CD4-positive, alpha-beta memory T cell (primary cell): ENCODE measurements around the gene FAM83C. TPM values are rescaled to one million over a fixed set of nuclear protein-coding genes. Genes with fewer than 3 reads are reported as not detected.

Source experiments
- CTCF ChIA-PET: fragments of 350-600 bp; sonication (Branson Sonifier 250); formaldehyde crosslinking; loops from one replicate; lab custom pipeline; 2021; ENCODE audit warnings: inconsistent platforms; ENCODE audit not compliant: partially characterized antibody; lab: Charles Lee
- POLR2A ChIA-PET: fragments of 350-600 bp; sonication (Branson Sonifier 250); formaldehyde crosslinking; loops from one replicate; lab custom pipeline; 2021; ENCODE audit not compliant: partially characterized antibody; lab: Charles Lee
- DNase-seq, 5 donors: peaks; one replicate each; pipeline versions ENCODE4 v3.0.0 to v3.0.0-alpha.2; 2020 to 2022; ENCODE audit warnings: mixed read lengths in 1 of 5
- H3K27ac ChIP-seq: one replicate; pipeline ENCODE4 v1.7.0; 2013; ENCODE audit warnings: low read depth, low read length
- H3K27me3 ChIP-seq: 2 replicates; pipeline ENCODE4 v1.7.0; 2013; ENCODE audit warnings: mild to moderate bottlenecking, low read length, moderate library complexity; ENCODE audit not compliant: insufficient read depth
- H3K36me3 ChIP-seq: 2 replicates; pipeline ENCODE4 v1.7.0; 2013; ENCODE audit warnings: mild to moderate bottlenecking, low read length, moderate library complexity; ENCODE audit not compliant: insufficient read depth
- H3K4me1 ChIP-seq: 2 replicates; pipeline ENCODE4 v1.7.0; 2013; ENCODE audit warnings: mild to moderate bottlenecking, low read length, moderate library complexity; ENCODE audit not compliant: insufficient read depth
- H3K4me3 ChIP-seq, 2 donors: one replicate each; pipeline ENCODE4 v1.7.0; 2013; ENCODE audit warnings: low read length in 2 of 2, mild to moderate bottlenecking in 1 of 2
- H3K9me3 ChIP-seq, 2 donors: one replicate each; pipeline ENCODE4 v1.7.0; 2013; ENCODE audit warnings: low read length in 2 of 2, control low read depth in 1 of 2; ENCODE audit not compliant: control insufficient read depth in 1 of 2
- H3K27ac Mint-ChIP-seq, 7 donors: one replicate each; pipeline ENCODE4 v1.8.0; 2020 to 2021; ENCODE audit warnings: mixed read lengths in 7 of 7, mild to moderate bottlenecking in 6 of 7, inconsistent platforms in 3 of 7, moderate library complexity in 3 of 7
- H3K27me3 Mint-ChIP-seq, 2 donors: one replicate each; pipeline ENCODE4 v1.8.0; 2020 to 2021; ENCODE audit warnings: mixed read lengths in 2 of 2
- H3K36me3 Mint-ChIP-seq, 2 donors: one replicate each; pipeline ENCODE4 v1.8.0; 2020 to 2021; ENCODE audit warnings: mixed read lengths in 2 of 2, inconsistent platforms in 1 of 2, mild to moderate bottlenecking in 1 of 2
- H3K4me1 Mint-ChIP-seq, 4 donors: one replicate each; pipeline ENCODE4 v1.8.0; 2020 to 2021; ENCODE audit warnings: mixed read lengths in 4 of 4, mild to moderate bottlenecking in 1 of 4
- H3K4me3 Mint-ChIP-seq, 8 donors: one replicate each; pipeline ENCODE4 v1.8.0; 2020 to 2021; ENCODE audit warnings: mixed read lengths in 8 of 8, mild to moderate bottlenecking in 7 of 8, moderate library complexity in 6 of 8, inconsistent platforms in 3 of 8
- H3K9me3 Mint-ChIP-seq, 8 donors: one replicate each; pipeline ENCODE4 v1.8.0; 2020 to 2021; ENCODE audit warnings: mixed read lengths in 8 of 8, mild to moderate bottlenecking in 5 of 8, inconsistent platforms in 3 of 8, moderate library complexity in 1 of 8
- intact Hi-C: fragments of 100-400 bp; cut with micrococcal nuclease; formaldehyde crosslinking; loops from one replicate; pipeline ENCODE4 v1.15.1; 2023
- polyA plus RNA-seq, 2 donors: library from polyadenylated mRNA; unstranded; fragments of 300-500 nt; fragmentation: Illumina TruSeq; gene quantifications; one replicate each; pipeline ENCODE4 v1.2.3, GENCODE V29; 2021
- total RNA-seq, 2 experiments: library from RNA; stranded (reverse); gene quantifications; one replicate each; pipeline ENCODE4 v1.2.3, GENCODE V29; 2021

FAM83C gene
- total and polyA plus RNA-seq, 4 experiments from 2014 or later: not detected

DNA sequence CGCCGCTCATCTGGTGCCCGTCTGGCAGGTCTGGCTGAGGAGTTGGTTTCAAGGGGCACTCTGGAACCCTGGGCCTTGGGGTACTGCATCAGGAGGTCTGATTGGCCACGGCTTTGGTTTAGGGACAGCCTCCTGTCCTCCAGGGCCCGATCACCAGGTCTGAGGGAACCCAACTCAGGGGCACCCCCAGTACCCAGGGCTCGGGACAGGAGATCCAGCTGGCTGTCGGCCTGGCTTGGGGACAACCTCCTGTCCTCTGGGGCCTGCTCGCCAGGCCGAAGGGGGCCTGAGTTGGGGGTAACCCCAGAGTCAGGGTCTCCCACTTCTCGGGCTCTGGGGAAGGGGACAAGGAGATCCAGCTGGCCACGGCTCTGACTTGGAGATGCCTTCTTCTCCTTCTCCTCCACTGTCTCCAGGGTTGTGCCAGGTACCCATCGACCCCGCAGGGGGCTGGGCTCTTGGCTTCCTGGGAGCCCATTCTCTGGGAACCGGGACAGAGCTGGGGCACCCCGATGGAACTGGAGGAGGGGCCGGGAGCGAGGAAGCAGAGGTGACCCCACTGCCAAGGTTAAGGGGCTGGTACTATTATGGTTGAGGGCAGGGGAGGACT, 5.2 kb downstream of the FAM83C start:
- Histone ChIP-seq H3K36me3 (no peaks in the 10 kb centered on the region), H3K27me3 (no peaks in the 10 kb centered on the region), H3K27ac (no peak overlapping the region), H3K9me3 (no peaks in the 10 kb centered on the region), H3K4me3 (no peak overlapping the region), H3K4me1 (peaks cover 18% of the 10 kb centered on the region)
- intact Hi-C loops: no loop called here
- H3K36me3 Mint-ChIP-seq: peaks cover 0 to 16% of the 10 kb centered on the region in 2 donors
- H3K9me3 Mint-ChIP-seq: no peaks in the 10 kb centered on the region
- H3K27ac Mint-ChIP-seq: peak overlapping the region in 1 of 7 donors; percentile 36
- H3K4me1 Mint-ChIP-seq: peaks cover 15 to 34% (median 27%) of the 10 kb centered on the region in 4 donors
- CTCF ChIA-PET: interaction anchor here (2.7 kb wide), 1 partner anchor 17 kb away, joined by 11 read pairs; no protein-coding TSS in a partner anchor
- H3K27me3 Mint-ChIP-seq: no peaks in the 10 kb centered on the region
- peak overlapping the region in 1 of 8 donors; percentile 20 for H3K4me3 Mint-ChIP-seq
- POLR2A ChIA-PET: interaction anchor here (2.8 kb wide), 1 partner anchor 9 kb away, joined by 9 read pairs; the partner anchor contains the start of gene MMP24OS
- no peak for DNase-seq

DNA sequence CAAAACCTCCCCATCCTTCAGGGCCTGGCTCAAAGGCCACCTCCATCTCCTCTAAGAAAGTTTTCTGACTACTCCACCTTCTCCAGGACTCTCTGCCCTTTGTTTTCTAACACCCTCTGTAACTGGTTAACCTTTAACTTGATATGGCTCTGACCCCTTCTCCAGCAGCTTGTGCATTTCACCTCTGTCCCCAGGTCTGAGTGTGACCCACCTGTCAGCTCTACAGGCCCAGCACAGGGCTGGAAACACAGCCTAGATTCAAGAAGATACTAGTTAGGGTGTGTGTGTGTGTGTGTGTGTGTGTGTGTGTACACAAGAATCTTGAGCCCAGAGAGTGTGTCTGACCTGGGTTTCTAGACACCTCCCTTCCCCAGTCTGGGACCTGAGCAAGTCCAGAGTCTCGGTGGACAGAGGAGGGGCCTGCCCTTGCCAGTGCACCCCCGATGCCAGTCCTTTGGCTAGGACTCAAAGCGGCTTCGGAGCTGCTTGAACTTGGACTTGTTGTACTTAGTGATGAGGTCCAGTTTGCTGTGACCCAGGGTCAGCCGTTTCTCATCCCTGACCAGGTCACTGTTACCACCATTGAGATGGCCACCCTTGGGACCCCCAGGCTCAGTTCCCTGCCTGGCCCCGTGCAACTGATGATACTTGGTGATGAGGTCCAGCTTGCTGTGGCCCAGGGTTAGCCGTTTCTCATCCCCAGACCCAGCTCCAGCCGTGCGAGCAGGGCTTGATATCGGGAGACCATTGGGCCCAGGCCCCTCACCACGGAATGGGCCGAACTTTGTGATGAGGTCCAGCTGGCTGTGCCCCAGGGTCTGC, 5.9 kb downstream of the FAM83C start:
- intact Hi-C loops: no loop called here
- H3K4me3 ChIP-seq: no peak overlapping the region
- peak overlapping the region; percentile 60 to 93 (median 89) for H3K4me3 Mint-ChIP-seq
- H3K27me3 ChIP-seq: no peaks in the 10 kb centered on the region
- ChIA-PET CTCF (no interaction called here), POLR2A (interaction anchor here (2.8 kb wide), 1 partner anchor 9 kb away, joined by 9 read pairs; the partner anchor contains the start of gene MMP24OS)
- DNase-seq: no peak
- peaks cover 17 to 35% (median 28%) of the 10 kb centered on the region in 4 donors for H3K4me1 Mint-ChIP-seq
- peaks cover 3 to 19% of the 10 kb centered on the region in 2 donors for H3K36me3 Mint-ChIP-seq
- H3K36me3 ChIP-seq: no peaks in the 10 kb centered on the region
- H3K9me3 Mint-ChIP-seq: no peaks in the 10 kb centered on the region
- no peaks in the 10 kb centered on the region for H3K27me3 Mint-ChIP-seq
- peaks cover 18% of the 10 kb centered on the region for H3K4me1 ChIP-seq
- H3K27ac ChIP-seq: no peak overlapping the region
- H3K27ac Mint-ChIP-seq: peak overlapping the region in 6 of 7 donors; percentile 63 to 90 (median 82)
- no peaks in the 10 kb centered on the region for H3K9me3 ChIP-seq

DNA sequence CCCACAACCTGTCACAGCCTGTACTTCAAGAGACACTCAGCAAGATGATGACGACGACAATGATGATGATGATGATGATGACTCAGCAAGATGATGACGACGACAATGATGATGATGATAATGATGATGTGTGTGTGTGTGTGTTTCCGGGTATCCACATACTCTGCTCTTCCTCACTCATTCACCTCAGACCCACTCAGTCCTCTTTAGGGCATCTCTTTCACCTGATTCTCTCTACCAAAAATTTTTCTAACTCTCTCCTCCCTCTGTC, 6.5 kb downstream of the FAM83C start:
- Histone ChIP-seq H3K4me1 (peaks cover 18% of the 10 kb centered on the region), H3K9me3 (no peaks in the 10 kb centered on the region), H3K27ac (no peak overlapping the region), H3K27me3 (no peaks in the 10 kb centered on the region), H3K4me3 (no peak overlapping the region), H3K36me3 (peaks cover 2% of the 10 kb centered on the region)
- intact Hi-C loops: loop anchor here (2.0 kb wide), 1 partner anchor 19 kb away; no protein-coding TSS in a partner anchor
- POLR2A ChIA-PET: no interaction called here
- Mint-ChIP-seq H3K36me3 (peaks cover 3 to 19% of the 10 kb centered on the region in 2 donors), H3K9me3 (no peaks in the 10 kb centered on the region), H3K27ac (peak overlapping the region in 6 of 7 donors; percentile 63 to 90 (median 82)), H3K4me3 (peak overlapping the region; percentile 60 to 93 (median 89)), H3K27me3 (no peaks in the 10 kb centered on the region), H3K4me1 (peaks cover 17 to 35% (median 28%) of the 10 kb centered on the region in 4 donors)
- DNase-seq: no peak
- CTCF ChIA-PET: no interaction called here

DNA sequence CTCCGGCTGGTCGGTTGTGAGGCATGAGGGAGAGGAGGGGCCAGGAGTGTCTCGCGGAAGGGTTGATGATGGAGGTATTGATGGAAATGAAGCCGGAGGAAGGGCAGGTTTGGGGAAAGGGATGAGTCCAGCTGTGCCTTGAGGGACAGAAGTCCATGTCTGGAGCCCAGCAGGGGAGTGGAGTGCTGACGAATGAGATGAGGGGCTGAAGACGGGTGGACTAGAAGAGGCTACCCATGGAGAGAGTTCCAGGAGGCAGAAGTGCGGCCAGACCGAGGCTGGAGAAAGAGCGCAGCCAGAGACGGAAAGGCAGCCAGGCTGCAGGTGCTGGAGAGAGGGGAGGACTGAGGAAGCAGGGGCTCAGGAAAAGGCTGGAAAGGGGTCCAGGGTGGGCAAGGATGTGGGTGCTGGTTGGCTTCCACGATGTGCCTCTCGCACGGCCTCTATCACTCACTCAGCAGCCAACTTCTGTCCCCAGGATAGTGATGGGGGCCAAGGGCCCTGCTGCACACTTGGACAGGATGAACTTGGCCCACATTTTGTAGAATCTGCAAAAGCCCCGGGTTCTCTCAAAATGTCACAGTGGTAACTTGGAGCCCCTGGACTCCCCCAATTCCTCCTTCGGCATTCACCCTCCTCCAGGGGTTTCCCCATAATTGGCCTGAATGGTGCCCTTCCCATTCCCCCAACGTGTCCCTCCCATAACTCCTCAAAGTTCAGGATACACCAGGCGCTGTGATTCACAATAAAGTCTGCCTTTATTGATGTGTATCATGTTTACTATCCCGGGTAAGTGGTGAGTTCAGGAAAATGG, 7.0 kb downstream of the FAM83C start:
- Mint-ChIP-seq H3K36me3 (peaks cover 5 to 22% of the 10 kb centered on the region in 2 donors), H3K9me3 (no peaks in the 10 kb centered on the region), H3K4me3 (peak overlapping the region; percentile 87 to 94 (median 90)), H3K4me1 (peaks cover 18 to 37% (median 29%) of the 10 kb centered on the region in 4 donors), H3K27me3 (no peaks in the 10 kb centered on the region), H3K27ac (peak overlapping the region; percentile 70 to 97 (median 90))
- H3K27me3 ChIP-seq: no peaks in the 10 kb centered on the region
- H3K27ac ChIP-seq: peak overlapping the region; percentile 72
- ChIA-PET POLR2A (interaction anchor here (0.9 to 1.7 kb wide), 8 partner anchors 9 to 769 kb away, joined by 3 to 7 read pairs (median 4); partner anchors contain the start of genes DYNLRB1, EDEM2 and NCOA6), CTCF (interaction anchor here (1.0 to 1.8 kb wide), 3 partner anchors 10 to 18 kb away, joined by 3 to 14 read pairs (median 5); no protein-coding TSS in a partner anchor)
- intact Hi-C loops: loop anchor here (2.0 kb wide), 1 partner anchor 20 kb away; no protein-coding TSS in a partner anchor
- peaks cover 7% of the 10 kb centered on the region for H3K36me3 ChIP-seq
- H3K4me3 ChIP-seq: peak overlapping the region; percentile 71 to 80
- no peaks in the 10 kb centered on the region for H3K9me3 ChIP-seq
- peaks cover 18% of the 10 kb centered on the region for H3K4me1 ChIP-seq
- no peak for DNase-seq

DNA sequence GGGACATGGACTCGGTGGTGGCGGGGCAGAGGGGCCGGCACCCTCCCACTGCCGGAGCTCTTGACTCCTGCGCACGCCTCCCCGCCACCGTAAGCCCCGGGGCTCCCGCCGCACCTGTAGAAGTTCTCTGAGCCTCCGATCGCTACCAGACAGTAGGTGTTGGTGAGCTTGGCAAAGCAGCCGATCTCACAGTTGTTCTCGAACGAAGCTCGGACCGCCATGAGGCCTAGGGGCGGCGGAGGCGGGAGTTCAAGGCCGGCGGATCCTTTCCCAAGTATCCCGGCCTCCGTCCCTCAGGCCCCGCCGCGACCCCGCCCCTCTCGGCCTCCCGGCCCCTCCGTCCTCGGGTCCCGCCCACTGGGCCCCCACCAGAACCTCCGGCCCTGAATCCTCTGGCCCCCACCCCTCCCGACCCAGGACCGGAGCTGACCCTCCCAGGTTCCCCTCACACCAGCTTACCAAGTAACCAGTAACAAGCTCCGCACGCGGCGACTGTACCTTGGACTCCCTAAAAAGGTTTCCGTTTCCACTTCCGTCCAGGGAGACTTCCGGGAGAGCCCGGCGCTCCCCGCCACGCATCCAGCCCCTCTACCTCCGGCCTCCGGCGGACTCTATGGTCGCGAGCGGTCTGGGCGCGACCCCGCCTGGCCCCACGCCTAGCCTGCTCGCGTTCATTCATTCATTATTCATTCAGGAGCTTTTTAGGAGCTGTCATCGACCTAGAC, 7.8 kb downstream of the FAM83C start, which contains the start of gene EIF6:
TSS of gene EIF6 (minus strand) at position 506 of the 725 bp plus-strand sequence. CDS start at position 221, 285 bp downstream.
- no peaks in the 10 kb centered on the region for H3K9me3 Mint-ChIP-seq
- no peaks in the 10 kb centered on the region for H3K9me3 ChIP-seq
- H3K4me3 ChIP-seq: peak within 1 kb of the TSS; percentile 71 to 80
- H3K4me1 ChIP-seq: peaks cover 18% of the 10 kb centered on the region
- peaks cover 19 to 42% (median 30%) of the 10 kb centered on the region in 4 donors for H3K4me1 Mint-ChIP-seq
- CTCF ChIA-PET: interaction anchor here (1.0 to 1.8 kb wide), 4 partner anchors 9 to 172 kb away, joined by 3 to 14 read pairs (median 4); no protein-coding TSS in a partner anchor
- H3K27me3 ChIP-seq: no peaks in the 10 kb centered on the region
- H3K36me3 ChIP-seq: peaks cover 15% of the 10 kb centered on the region
- no peaks in the 10 kb centered on the region for H3K27me3 Mint-ChIP-seq
- H3K36me3 Mint-ChIP-seq: peaks cover 12 to 29% of the 10 kb centered on the region in 2 donors
- intact Hi-C loops: loop anchor here (2.0 kb wide), 1 partner anchor 20 kb away; no protein-coding TSS in a partner anchor
- peak; percentile 50 to 66 (median 55) for DNase-seq
- H3K4me3 Mint-ChIP-seq: peak within 1 kb of the TSS; percentile 87 to 94 (median 90)
- POLR2A ChIA-PET: interaction anchor here (0.6 to 1.7 kb wide), 12 partner anchors 9 to 1172 kb away, joined by 3 to 7 read pairs (median 4); partner anchors contain the start of genes DYNLRB1, EDEM2, EIF2S2 and NCOA6
- H3K27ac Mint-ChIP-seq: peak within 1 kb of the TSS; percentile 70 to 97 (median 90)
- peak within 1 kb of the TSS; percentile 72 for H3K27ac ChIP-seq
